ENCODE measurements around the gene ALAS1.

ALAS1 gene

DNA sequence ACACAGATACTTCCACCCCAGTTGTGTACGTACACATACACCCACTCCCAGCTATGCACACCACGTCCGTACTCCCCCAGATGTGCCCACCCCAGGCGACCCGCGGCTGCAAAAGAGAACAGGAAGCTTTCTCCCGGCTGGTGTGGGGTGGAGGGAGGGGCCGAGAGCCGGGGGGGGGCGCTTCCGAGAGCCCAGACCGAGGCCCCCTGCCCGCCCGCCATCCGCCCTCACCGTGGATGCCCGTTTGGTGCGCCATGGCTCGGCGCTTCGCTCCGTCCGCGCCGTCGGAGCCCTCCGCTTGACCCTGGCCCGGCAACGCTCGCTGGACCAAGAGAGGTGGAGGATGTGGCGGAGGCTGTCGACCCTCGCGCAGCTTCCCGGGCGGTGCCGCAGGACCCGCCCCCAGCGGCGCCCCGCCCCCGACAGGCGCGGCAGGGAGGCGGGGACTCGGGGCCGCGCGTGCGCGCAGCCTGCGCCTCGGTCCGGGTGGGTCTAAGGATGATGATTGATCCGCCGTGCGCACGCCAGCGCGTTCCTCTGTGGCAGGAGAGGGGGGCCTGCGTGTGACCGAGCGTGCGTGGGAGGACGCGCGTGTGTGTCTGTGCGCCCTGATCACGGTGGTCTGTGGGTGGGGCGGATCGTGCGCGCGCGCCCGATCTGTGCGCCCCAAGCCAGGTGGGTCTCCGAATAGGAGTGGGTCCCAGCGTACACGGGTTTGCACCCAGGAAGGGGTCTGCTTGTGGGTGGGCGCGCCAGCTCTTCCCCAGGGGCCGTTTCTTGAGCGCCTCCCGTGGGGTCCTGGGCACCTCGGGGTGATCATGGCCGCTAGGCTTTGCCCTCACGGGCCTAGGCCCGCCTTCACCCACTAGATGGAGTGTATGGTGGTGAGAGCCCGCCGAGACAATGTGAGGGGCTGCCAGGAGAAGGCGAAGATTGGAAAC is 41.1 kb downstream of the ALAS1 start, which contains the start of gene TWF2:
TWF2 (minus strand) TSS at position 398 of the 941 bp plus-strand sequence; CDS start at position 256, 142 bp downstream.
- peak; percentile 96 for DNase-seq (ENCODE audit: extremely low spot score)
- ChIA-PET POLR2A (interaction anchor here (0.9 to 4.0 kb wide), 9 partner anchors 10 to 49 kb away, joined by 3 to 36 read pairs (median 3); partner anchors contain the start of genes GLYCTK, TLR9 and WDR82), CTCF (interaction anchor here (1.2 kb wide), 1 partner anchor 19 kb away, joined by 5 read pairs; no protein-coding TSS in a partner anchor)
- TF ChIP-seq FOXM1 (IDR thresholded peaks at IDR 0.05; ENCODE audit: borderline replicate concordance) = peak; percentile 37; the same call in 1 of the 2 replicates
- no peak for TF ChIP-seq TARDBP (IDR thresholded peaks at IDR 0.05)
- TF ChIP-seq HDGF (IDR thresholded peaks at IDR 0.05; ENCODE audit: borderline replicate concordance) = no peak
- TF ChIP-seq FOXA1 (IDR thresholded peaks at IDR 0.05) = no peak
- no peak for TF ChIP-seq ZNF384 (IDR thresholded peaks at IDR 0.05)
- TF ChIP-seq CTBP1 (IDR thresholded peaks at IDR 0.05; ENCODE audit: borderline replicate concordance) = no peak
- TF ChIP-seq ELF4 (IDR thresholded peaks at IDR 0.05) = no peak
- no peak for TF ChIP-seq ARNT (IDR thresholded peaks at IDR 0.05)
- TF ChIP-seq, protein P1, sequence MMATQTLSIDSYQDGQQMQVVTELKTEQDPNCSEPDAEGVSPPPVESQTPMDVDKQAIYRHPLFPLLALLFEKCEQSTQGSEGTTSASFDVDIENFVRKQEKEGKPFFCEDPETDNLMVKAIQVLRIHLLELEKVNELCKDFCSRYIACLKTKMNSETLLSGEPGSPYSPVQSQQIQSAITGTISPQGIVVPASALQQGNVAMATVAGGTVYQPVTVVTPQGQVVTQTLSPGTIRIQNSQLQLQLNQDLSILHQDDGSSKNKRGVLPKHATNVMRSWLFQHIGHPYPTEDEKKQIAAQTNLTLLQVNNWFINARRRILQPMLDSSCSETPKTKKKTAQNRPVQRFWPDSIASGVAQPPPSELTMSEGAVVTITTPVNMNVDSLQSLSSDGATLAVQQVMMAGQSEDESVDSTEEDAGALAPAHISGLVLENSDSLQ (IDR thresholded peaks at IDR 0.05) = no peak
- TF ChIP-seq BHLHE40 (IDR thresholded peaks at IDR 0.05; ENCODE audit: borderline replicate concordance) = no peak
- TF ChIP-seq FOXK2 (IDR thresholded peaks at IDR 0.05) = no peak
- TF ChIP-seq L3MBTL2 (conservative IDR thresholded peaks at IDR 0.05) = peak; percentile 14; the same call in 1 of the 2 replicates
- TF ChIP-seq SUZ12 (IDR thresholded peaks at IDR 0.05) = no peak
- 0 out of 2 replicates have a peak, but pooled peaks have one; percentile 53 for TF ChIP-seq LEF1 (IDR thresholded peaks at IDR 0.05; ENCODE audit: borderline replicate concordance)

DNA sequence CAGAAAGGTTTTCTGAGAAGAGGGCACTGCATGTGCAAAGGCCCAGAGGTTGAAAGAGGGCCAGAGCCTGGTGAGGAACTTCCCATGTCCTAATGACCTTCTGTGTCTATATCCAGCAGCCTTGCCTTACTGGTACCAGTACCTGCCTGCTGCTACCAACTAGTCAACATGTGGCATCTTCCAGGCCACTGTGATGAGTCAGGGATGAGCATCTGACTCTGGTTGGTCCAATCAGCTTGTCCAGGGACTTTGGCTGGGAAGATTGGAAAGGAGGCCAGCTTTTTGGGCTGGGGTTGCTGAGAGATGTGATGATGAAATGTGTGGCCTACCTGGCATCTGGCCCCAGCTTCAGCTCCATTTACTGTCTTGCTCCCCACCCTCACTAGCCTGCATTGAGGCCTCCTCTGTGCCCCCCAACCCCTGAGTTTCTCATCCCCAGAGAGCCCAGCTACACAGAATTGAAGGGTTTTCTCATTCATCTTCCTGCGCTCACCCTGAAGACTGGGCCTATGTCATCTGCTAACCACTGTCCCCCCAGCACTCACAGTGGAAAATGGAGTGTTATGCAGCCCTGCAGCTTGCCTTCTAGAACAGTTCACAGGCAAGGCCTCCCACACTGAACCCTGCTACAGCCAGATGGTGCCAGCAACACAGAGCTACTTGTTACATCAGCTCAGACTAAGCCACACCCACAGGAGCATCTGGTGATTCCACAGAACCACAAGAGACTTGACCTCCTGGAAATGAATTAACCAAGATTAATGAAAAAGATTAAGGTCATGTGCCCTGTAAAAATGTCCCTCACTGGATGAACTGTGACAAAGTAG is 42.3 kb downstream of the ALAS1 start:
- TF ChIP-seq ZNF384 (IDR thresholded peaks at IDR 0.05) (no peak), FOXA1 (IDR thresholded peaks at IDR 0.05) (no peak), CTBP1 (IDR thresholded peaks at IDR 0.05; ENCODE audit: borderline replicate concordance) (no peak), LEF1 (IDR thresholded peaks at IDR 0.05; ENCODE audit: borderline replicate concordance) (no peak)
- TF ChIP-seq, protein P1 (IDR thresholded peaks at IDR 0.05) = no peak
- ChIA-PET CTCF (interaction anchor here (0.6 to 1.4 kb wide), 2 partner anchors 9 to 94 kb away, joined by 3 to 8 read pairs; no protein-coding TSS in a partner anchor), POLR2A (interaction anchor here (0.9 to 4.0 kb wide), 9 partner anchors 8 to 99 kb away, joined by 3 to 36 read pairs (median 5); partner anchors contain the start of genes GLYCTK, POC1A and WDR82)
- DNase-seq (ENCODE audit: extremely low spot score) = no peak

GRCh38 chr3:52240886-52241370 is 43.0 kb downstream of the ALAS1 start:
- TF ChIP-seq L3MBTL2 (conservative IDR thresholded peaks at IDR 0.05) (no peak), ZNF384 (IDR thresholded peaks at IDR 0.05) (no peak)
- ChIA-PET CTCF (interaction anchor here (0.6 to 1.4 kb wide), 2 partner anchors 10 to 94 kb away, joined by 3 to 8 read pairs; no protein-coding TSS in a partner anchor), POLR2A (interaction anchor here (0.9 to 4.0 kb wide), 8 partner anchors 8 to 98 kb away, joined by 3 to 36 read pairs (median 7); partner anchors contain the start of genes GLYCTK, POC1A and WDR82)
- no peak for DNase-seq (ENCODE audit: extremely low spot score)

GRCh38 chr3:52242039-52242438 is 44.1 kb downstream of the ALAS1 start:
- no peak for DNase-seq (ENCODE audit: extremely low spot score)
- POLR2A ChIA-PET = interaction anchor here (2.5 kb wide), 1 partner anchor 46 kb away, joined by 15 read pairs; the partner anchor contains the start of gene GLYCTK
- no peak for TF ChIP-seq SP1 (IDR thresholded peaks at IDR 0.05)
- no peak for TF ChIP-seq FOXA1 (IDR thresholded peaks at IDR 0.05)
- TF ChIP-seq TARDBP (IDR thresholded peaks at IDR 0.05) = no peak
- TF ChIP-seq, protein P1 (IDR thresholded peaks at IDR 0.05) = no peak
- no peak for TF ChIP-seq L3MBTL2 (conservative IDR thresholded peaks at IDR 0.05)
- no peak for TF ChIP-seq NFRKB (IDR thresholded peaks at IDR 0.05)
- no peak for TF ChIP-seq LEF1 (IDR thresholded peaks at IDR 0.05; ENCODE audit: borderline replicate concordance)
- TF ChIP-seq FOXK2 (IDR thresholded peaks at IDR 0.05) = no peak
- TF ChIP-seq SUZ12 (IDR thresholded peaks at IDR 0.05) = no peak
- no peak for TF ChIP-seq FOXM1 (IDR thresholded peaks at IDR 0.05; ENCODE audit: borderline replicate concordance)
- no peak for TF ChIP-seq HDGF (IDR thresholded peaks at IDR 0.05; ENCODE audit: borderline replicate concordance)
- TF ChIP-seq ARNT (IDR thresholded peaks at IDR 0.05) = no peak
- no peak for TF ChIP-seq ELF4 (IDR thresholded peaks at IDR 0.05)
- CTCF ChIA-PET = interaction anchor here (0.6 kb wide), 2 partner anchors 11 to 80 kb away, joined by 3 to 4 read pairs; no protein-coding TSS in a partner anchor
